UCSD-AML1 (cell line): ENCODE results near the gene GSE1.

Experiments used
- DNase-seq: peaks from one replicate; lab custom pipeline; 2025; ENCODE audit not compliant: unreplicated experiment; lab: John Stamatoyannopoulos, UW

GSE1 gene

GRCh38 chr16:85645021-85645589 is 32.0 kb downstream of the GSE1 start:
- no peak for DNase-seq

- DNase-seq: no peak
These were observed 33.3 kb downstream of the GSE1 start for GRCh38 chr16:85646358-85646907.

GRCh38 chr16:85646976-85647375 is 33.9 kb downstream of the GSE1 start:
- no peak for DNase-seq

DNA sequence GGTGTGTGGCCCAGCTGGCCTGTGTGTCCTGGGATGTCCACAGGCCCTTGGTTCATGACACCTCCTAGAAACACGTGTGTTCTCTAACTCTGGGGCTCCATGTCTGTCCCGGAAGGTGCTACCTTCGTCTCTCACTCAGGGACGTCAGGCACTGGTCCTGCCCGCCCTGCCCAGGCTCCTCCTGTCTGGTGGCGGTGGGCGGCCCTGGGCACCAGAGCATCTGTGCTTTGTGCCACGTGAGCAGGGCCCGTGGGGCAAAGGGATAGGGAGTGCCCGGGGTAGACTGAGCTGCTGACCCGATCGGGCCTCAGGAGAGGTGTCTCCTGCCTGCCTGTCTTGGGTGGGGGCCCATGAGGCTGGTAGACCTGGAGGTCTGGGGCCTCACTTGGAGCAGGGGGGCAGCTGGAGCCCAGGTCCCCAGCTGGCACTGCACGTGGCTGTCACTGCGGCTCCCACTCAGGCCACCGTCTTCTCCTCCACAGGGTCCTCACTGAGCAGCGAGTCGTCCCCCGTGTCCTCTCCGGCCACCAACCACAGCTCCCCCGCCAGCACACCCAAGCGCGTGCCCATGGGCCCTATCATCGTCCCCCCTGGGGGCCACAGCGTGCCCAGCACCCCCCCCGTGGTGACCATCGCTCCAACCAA is 35.1 kb downstream of the GSE1 start:
- no peak for DNase-seq

DNA sequence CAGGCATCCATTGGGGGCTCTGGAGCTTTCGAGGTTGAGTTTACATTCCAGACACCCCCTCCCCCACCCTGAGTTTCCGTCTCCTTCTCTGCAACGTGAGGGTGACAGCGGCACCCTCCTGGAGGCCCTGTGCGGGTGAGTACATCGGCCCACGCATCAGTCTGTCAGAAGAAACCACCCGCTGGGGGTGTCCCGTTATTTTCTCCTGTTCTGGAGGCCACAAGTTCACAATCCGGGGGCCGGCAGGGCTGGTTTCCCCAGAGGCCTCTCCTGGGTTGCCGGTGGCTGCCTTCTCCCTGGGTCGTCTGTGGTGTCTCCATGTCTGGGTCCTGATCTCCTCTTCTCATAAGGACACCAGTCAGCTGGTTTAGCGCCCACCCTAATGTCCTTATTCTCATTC is 35.7 kb downstream of the GSE1 start:
- DNase-seq: no peak

DNA sequence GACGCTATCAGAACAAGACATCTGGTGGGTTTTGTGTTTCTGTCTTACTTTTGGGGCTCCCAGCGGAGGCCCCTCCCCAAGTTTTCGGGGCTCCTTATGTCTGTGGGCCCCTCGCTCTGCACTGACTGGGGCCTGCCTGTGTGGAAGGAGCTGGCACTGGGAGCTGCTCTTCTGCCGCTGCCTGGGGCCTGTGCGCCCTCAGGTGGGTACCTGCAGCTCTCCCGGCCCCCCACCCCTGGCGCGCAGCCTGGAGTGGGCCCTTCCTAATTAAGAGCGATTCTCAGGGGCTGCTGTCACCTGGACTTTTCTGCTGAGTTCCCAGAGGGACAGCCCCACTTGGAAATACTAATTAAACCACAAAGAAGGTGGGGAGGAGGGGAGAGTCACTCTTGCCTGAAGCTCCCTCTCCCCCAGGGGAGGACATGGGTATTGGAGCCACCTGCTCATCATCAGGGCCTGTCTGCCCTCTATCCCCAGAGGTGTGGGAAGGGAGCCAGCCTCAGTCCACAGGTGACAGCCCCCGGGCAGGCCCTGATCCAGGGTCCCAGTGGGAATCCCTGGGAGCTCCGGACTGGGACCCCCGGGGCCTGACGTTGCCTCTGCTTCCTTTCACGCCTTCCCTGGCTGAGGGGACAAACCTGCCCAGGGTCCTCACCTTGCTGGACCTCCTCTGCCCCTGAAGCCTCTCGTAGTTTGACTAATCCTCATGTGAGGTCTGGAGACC is 36.5 kb downstream of the GSE1 start:
- DNase-seq: no peak

DNA sequence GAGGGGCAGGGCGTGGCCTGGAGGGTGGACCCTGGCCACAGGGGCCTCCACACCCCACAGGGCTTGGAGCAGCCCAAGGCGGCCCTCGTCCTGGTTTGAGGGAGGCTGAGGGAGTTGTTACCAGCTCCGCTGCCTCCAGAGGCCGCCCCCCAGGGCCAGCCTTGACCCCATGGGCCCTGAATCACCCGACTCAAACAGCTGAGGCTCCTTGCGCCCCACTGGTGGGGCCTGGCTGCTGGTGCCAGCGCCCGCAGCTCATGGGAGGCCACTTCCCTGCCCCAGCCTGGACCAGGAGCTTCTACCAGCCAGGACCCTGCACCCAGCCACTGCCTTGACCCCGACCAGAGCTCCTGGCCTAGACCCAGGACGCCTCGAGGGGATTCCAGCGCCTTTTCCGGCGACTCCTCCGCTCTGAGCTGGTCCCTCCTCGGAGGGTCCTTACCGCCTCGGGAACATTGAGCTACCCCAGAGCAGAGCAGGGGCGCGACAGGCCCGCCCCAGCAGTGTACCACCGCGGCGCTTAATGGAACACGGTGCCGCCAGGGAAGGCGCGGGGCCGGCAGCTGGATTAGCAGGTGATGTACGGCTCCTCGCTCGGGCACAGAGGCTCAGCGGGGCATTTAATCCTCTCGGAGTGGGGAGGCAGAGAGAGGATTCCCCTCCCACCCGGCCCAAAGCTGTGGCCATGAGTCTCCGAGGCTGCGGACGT is 37.2 kb downstream of the GSE1 start:
- DNase-seq: no peak

DNA sequence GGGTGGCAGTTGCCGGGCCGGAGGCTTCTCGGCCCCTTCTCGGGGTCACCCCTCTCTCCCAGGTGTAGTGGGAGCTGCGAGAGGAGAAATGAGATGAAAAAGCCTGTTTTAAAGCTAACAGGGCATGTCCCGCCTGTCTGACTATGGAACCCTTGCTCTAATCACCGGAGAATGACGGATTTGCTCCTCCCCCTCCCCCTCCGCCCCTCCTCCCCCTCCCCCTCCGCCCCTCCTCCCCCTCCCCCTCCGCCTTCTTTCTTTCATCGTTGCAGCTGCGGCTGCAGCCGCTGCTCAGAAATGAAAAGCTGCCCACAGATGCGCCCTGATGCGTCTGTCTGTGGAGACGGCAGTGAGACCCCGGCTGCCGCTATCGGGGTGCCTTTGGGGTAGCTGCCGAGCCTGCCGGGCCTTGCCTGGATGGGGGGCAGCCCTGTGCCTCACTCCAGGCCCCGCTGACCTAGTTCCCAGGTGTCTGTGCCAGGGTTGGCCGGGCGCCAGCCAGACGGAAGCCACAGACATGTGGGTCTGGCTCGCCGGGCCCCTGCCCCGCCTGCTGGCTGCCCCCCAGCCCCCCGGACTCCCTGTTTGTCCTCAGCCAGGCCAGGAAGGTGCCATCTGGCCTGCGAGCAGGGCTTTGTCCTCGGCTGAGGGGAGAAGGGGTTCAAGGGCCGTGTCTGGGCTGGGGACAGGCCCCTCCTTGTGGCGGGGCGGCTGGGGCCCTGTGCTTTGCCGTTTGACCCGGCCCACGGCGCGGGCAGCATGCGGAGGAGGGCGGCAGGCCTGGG is 37.9 kb downstream of the GSE1 start:
- no peak for DNase-seq

DNA sequence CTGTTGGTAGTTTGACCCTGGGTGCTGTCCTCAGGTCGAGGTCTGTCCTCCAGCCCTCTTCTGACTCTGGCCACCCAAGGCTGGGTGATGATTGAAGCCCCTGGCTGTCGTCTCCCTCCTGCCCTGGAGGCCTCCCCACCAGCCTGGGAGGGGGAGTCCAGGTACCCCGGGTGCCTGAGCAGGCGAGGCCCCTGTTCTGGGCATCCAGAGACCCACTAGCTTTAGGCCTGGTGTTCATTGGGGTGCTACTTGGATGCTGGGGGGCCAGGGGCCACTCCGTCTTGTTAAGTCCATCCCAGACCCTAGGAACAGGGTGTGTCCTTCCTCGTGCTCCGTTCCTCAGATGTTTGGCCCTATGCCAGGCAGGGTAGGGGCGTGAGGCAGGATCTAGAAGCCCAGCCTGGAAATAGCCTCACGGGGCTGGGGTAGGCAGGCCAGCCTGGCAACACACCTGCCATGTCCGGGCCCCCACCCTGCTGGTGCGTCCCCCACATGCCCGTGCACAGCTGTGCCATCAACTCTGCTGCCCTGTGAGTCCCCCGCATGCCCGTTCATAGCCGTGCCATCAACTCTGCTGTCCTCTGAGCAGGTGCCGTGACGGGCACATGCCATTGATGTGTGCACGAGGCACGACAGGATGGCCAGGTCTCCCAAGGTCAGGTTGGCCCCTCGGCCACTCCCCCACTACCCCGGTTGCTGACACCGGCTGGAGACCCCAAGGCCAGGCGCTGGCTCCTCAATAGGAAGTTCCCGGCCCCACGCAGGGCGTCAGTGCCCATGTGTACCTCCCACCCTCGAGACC is 38.7 kb downstream of the GSE1 start:
- no peak for DNase-seq

- DNase-seq: peak; percentile 30
These were observed 39.5 kb downstream of the GSE1 start for GRCh38 chr16:85652431-85653221.

GRCh38 chr16:85653290-85653891 is 40.3 kb downstream of the GSE1 start:
- no peak for DNase-seq

- DNase-seq: no peak
These were observed 41.4 kb downstream of the GSE1 start for GRCh38 chr16:85654251-85655095.

DNA sequence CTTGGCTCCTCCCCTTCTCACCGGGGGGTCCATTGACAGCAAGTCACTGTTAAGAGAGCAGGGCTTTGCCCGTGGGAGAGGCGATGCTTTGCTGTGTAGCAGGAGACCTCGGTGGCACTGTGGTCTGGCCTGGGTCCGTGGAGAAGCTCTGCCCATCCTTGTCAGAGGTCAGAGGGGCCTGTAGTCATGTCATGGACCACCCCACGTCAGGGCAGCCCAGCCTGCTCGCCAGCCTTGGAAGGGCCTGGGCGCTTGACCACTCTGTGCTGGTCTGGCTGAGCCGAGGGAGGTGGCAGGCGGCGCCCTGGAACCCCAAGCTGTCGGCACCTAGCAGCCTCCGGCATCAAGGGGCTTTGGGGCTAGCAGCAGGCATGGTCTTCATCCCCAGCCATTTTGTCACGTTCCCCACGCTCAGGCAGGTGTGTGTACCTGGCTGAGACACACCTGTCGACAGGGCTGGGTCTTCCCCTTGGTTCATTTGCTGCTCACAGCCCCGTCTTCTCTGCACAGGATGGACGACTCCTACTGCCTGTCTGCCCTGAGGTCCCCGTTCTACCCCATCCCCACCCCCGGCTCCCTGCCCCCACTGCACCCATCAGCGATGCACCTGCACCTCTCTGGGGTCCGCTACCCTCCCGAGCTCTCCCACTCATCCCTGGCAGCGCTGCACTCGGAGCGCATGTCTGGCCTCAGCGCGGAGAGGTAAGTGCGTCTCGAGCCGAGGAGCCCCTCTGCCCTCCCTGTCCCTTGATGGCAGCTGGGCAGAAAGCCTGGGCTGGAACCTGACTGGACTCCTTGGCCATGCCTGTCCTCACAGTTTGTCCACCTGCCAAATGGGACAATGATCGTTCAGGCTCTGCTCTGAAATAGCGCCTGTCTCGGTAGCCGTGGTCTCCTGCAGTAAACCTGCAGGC is 42.4 kb downstream of the GSE1 start:
- no peak for DNase-seq

DNA sequence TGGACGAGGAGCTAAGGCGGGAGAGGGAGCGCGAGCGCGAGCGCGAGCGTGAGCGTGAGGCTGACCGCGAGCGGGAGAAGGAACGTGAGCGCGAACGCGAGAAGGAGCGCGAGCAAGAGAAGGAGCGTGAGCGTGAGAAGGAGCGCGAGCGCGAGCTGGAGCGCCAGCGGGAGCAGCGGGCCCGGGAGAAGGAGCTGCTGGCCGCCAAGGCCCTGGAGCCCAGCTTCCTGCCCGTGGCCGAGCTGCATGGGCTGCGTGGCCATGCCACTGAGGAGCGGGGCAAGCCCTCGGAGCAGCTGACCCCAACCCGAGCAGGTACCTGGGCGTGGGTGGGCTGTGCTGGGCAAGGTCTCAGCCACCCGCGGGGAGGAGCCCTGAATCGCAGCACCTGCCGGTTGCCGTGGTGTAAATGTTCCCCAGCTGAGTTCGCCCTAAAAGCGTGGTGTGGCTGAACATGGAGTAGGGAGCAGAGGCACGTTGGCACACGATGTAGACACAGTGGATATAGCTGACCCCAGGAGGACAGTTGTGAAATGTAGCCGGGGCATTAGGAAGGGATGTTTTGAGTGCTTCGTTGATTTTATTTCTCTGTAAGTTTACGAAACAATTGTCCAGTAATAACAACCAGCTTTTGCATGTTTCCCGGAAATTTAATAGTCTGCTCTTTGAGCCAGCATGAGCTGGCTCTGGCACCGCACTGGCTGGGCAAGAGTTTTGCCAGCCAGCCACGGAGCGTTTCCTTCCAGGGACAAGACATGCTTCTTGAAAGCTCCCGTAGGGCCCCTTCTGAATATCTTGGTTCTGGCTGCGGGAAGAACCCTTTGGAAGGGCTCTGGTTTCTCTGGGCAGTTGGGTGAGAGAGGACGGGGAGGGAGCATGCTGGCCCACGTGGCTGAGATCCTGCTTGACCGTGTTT is 43.5 kb downstream of the GSE1 start:
- DNase-seq: no peak

GRCh38 chr16:85657267-85657650 is 44.1 kb downstream of the GSE1 start:
- DNase-seq: no peak

GRCh38 chr16:85657996-85658395 is 44.9 kb downstream of the GSE1 start:
- no peak for DNase-seq
